Mesenchymal stem cell (in vitro differentiated cells and primary cell): ENCODE results near the gene ZDHHC14.

Experiments used
- DNase-seq: peaks from one replicate; pipeline ENCODE4 v3.0.0-alpha.2; 2013
- H2AFZ ChIP-seq: one replicate; pipeline ENCODE4 v1.6.1; 2013; ENCODE audit warnings: low read depth, mild to moderate bottlenecking, control low read depth, inconsistent platforms, low read length, moderate library complexity
- H2AK5ac ChIP-seq: 2 replicates; pipeline ENCODE4 v1.6.1; 2013; ENCODE audit warnings: low read length, moderate library complexity, mild to moderate bottlenecking, inconsistent platforms; ENCODE audit not compliant: severe bottlenecking
- H2BK120ac ChIP-seq: one replicate; pipeline ENCODE4 v1.6.1; 2013; ENCODE audit warnings: low read depth, mild to moderate bottlenecking, inconsistent platforms, low read length, moderate library complexity
- H2BK12ac ChIP-seq, 2 experiments: one replicate each; pipeline ENCODE4 v1.6.1; 2013; ENCODE audit warnings: inconsistent platforms in 2 of 2, low read length in 2 of 2, mild to moderate bottlenecking in 2 of 2, moderate library complexity in 2 of 2, control low read depth in 1 of 2
- H2BK15ac ChIP-seq: one replicate; pipeline ENCODE4 v1.6.1; 2013; ENCODE audit warnings: mild to moderate bottlenecking, low read depth, inconsistent platforms; ENCODE audit not compliant: poor library complexity, severe bottlenecking
- H2BK5ac ChIP-seq: 2 replicates; pipeline ENCODE4 v1.6.1; 2013; ENCODE audit warnings: low read depth, mild to moderate bottlenecking, low read length, control low read depth, inconsistent platforms; ENCODE audit not compliant: poor library complexity, severe bottlenecking
- H3K14ac ChIP-seq, 2 experiments: one replicate each; pipeline ENCODE4 v1.6.1; 2013; ENCODE audit warnings: inconsistent platforms in 2 of 2, low read length in 2 of 2, control low read depth in 1 of 2, mild to moderate bottlenecking in 1 of 2, moderate library complexity in 1 of 2
- H3K18ac ChIP-seq, 2 experiments: one replicate each; pipeline ENCODE4 v1.6.1; 2013; ENCODE audit warnings: inconsistent platforms in 2 of 2, low read length in 2 of 2, control low read depth in 1 of 2, low read depth in 1 of 2, mild to moderate bottlenecking in 1 of 2
- H3K23ac ChIP-seq, 2 experiments: one replicate each; pipeline ENCODE4 v1.6.1; 2013; ENCODE audit warnings: inconsistent platforms in 2 of 2, low read length in 2 of 2, mild to moderate bottlenecking in 2 of 2, moderate library complexity in 2 of 2, control low read depth in 1 of 2
- H3K27ac ChIP-seq: 2 replicates; pipeline ENCODE4 v1.5.1; 2013; ENCODE audit warnings: mild to moderate bottlenecking, moderate library complexity, low read length, control low read depth, inconsistent platforms; ENCODE audit not compliant: poor library complexity, severe bottlenecking
- H3K27me3 ChIP-seq, 2 experiments: 2 replicates each; pipeline versions ENCODE4 v1.6.1 to v1.7.0; 2013; ENCODE audit warnings: low read length in 2 of 2, mild to moderate bottlenecking in 2 of 2, moderate library complexity in 2 of 2, control low read depth in 1 of 2, inconsistent platforms in 1 of 2; ENCODE audit not compliant: control insufficient read depth in 1 of 2, insufficient read depth in 1 of 2
- H3K36me3 ChIP-seq, 2 experiments: 2 replicates each; pipeline versions ENCODE4 v1.6.1 to v1.7.0; 2013; ENCODE audit warnings: low read length in 2 of 2, control low read depth in 1 of 2, inconsistent platforms in 1 of 2, low read depth in 1 of 2, mild to moderate bottlenecking in 1 of 2; ENCODE audit not compliant: insufficient read depth in 2 of 2, control insufficient read depth in 1 of 2
- H3K4ac ChIP-seq, 2 experiments: one replicate each; pipeline ENCODE4 v1.6.1; 2013; ENCODE audit warnings: inconsistent platforms in 2 of 2, low read length in 2 of 2, mild to moderate bottlenecking in 2 of 2, moderate library complexity in 2 of 2, control low read depth in 1 of 2, low read depth in 1 of 2
- H3K4me1 ChIP-seq: 2 replicates; pipeline ENCODE4 v1.6.1; 2013; ENCODE audit warnings: low read depth, low read length, control low read depth; ENCODE audit not compliant: control insufficient read depth, insufficient read depth
- H3K4me2 ChIP-seq: 2 replicates; pipeline ENCODE4 v1.6.1; 2013; ENCODE audit warnings: low read length, mild to moderate bottlenecking, inconsistent platforms; ENCODE audit not compliant: poor library complexity, severe bottlenecking
- H3K4me3 ChIP-seq, 2 experiments: 2 replicates each; pipeline versions ENCODE4 v1.5.1 to v1.7.0; 2013; ENCODE audit warnings: low read length in 2 of 2, mild to moderate bottlenecking in 2 of 2, control low read depth in 1 of 2, low read depth in 1 of 2; ENCODE audit not compliant: insufficient read depth in 1 of 2
- H3K79me1 ChIP-seq: replicated peaks from 2 replicates; pipeline ENCODE4 v1.6.1; 2013; ENCODE audit warnings: mild to moderate bottlenecking, control low read depth, low read length, inconsistent platforms; ENCODE audit not compliant: poor library complexity, severe bottlenecking
- H3K9ac ChIP-seq: 2 replicates; pipeline ENCODE4 v1.7.0; 2013; ENCODE audit warnings: mild to moderate bottlenecking, low read length, moderate library complexity
- H3K9me3 ChIP-seq: 2 replicates; pipeline ENCODE4 v1.7.0; 2013; ENCODE audit warnings: mild to moderate bottlenecking, low read length; ENCODE audit not compliant: control insufficient read depth
- H4K8ac ChIP-seq: one replicate; pipeline ENCODE4 v1.6.1; 2013; ENCODE audit warnings: inconsistent platforms, mild to moderate bottlenecking, low read length, moderate library complexity
- H4K91ac ChIP-seq: one replicate; pipeline ENCODE4 v1.6.1; 2013; ENCODE audit warnings: mild to moderate bottlenecking, low read length, inconsistent platforms
- WGBS: methylation state at CpG from one replicate; pipeline ENCODE4 v1.1.7; 2013; ENCODE audit warnings: mixed read lengths; 5-methylcytosine and 5-hydroxymethylcytosine counted together

The ZDHHC14 gene

GRCh38 chr6:157663261-157663660 lies 282.3 kb downstream of the ZDHHC14 start:
- Histone ChIP-seq H3K79me1 (no peaks in the 10 kb centered on the region), H2BK5ac (no peak overlapping the region), H3K27ac (no peak overlapping the region), H2AFZ (no peak overlapping the region), H2BK120ac (no peak overlapping the region), H4K91ac (no peak overlapping the region), H3K9ac (no peak overlapping the region), H3K14ac (no peak overlapping the region), H3K36me3 (peaks cover 0 to 6% of the 10 kb centered on the region in 2 experiments), H3K27me3 (peaks cover 0 to 3% of the 10 kb centered on the region in 2 experiments), H3K9me3 (no peaks in the 10 kb centered on the region), H3K18ac (no peak overlapping the region), H3K4me2 (no peak overlapping the region), H3K4ac (no peak overlapping the region), H3K4me1 (peaks cover 3% of the 10 kb centered on the region), H2BK12ac (no peak overlapping the region), H4K8ac (no peak overlapping the region), H3K4me3 (no peak overlapping the region), H2BK15ac (no peak overlapping the region), H3K23ac (no peak overlapping the region), H2AK5ac (no peak overlapping the region)
- no peak for DNase-seq
- 95% methylated on average over 5 of the region's 5 CpGs for WGBS

GRCh38 chr6:157665180-157665579 lies 284.2 kb downstream of the ZDHHC14 start:
- H3K4ac ChIP-seq: peak overlapping the region in 1 of 2 experiments; percentile 9
- H3K23ac ChIP-seq: no peak overlapping the region
- no peaks in the 10 kb centered on the region for H3K79me1 ChIP-seq
- no peak overlapping the region for H3K9ac ChIP-seq
- no peak overlapping the region for H3K4me2 ChIP-seq
- no peak overlapping the region for H2BK12ac ChIP-seq
- DNase-seq: no peak
- H2AFZ ChIP-seq: no peak overlapping the region
- peaks cover 0 to 6% of the 10 kb centered on the region in 2 experiments for H3K36me3 ChIP-seq
- no peak overlapping the region for H3K27ac ChIP-seq
- no peaks in the 10 kb centered on the region for H3K9me3 ChIP-seq
- peaks cover 6% of the 10 kb centered on the region for H3K4me1 ChIP-seq
- no peak overlapping the region for H3K14ac ChIP-seq
- no peak overlapping the region for H2BK5ac ChIP-seq
- H4K91ac ChIP-seq: no peak overlapping the region
- no peak overlapping the region for H2AK5ac ChIP-seq
- no peak overlapping the region for H3K4me3 ChIP-seq
- H2BK120ac ChIP-seq: no peak overlapping the region
- H3K18ac ChIP-seq: no peak overlapping the region
- peak overlapping the region; percentile 48 for H4K8ac ChIP-seq
- H2BK15ac ChIP-seq: no peak overlapping the region
- WGBS: 57% methylated on average over 2 of the region's 3 CpGs
- peaks cover 0 to 3% of the 10 kb centered on the region in 2 experiments for H3K27me3 ChIP-seq

- H3K79me1 ChIP-seq: no peaks in the 10 kb centered on the region
- no peaks in the 10 kb centered on the region for H3K9me3 ChIP-seq
- peak overlapping the region; percentile 75 for H3K9ac ChIP-seq
- no peak for DNase-seq
- H3K4ac ChIP-seq: no peak overlapping the region
- H3K27me3 ChIP-seq: peaks cover 0 to 3% of the 10 kb centered on the region in 2 experiments
- no peak overlapping the region for H3K18ac ChIP-seq
- no peak overlapping the region for H2BK5ac ChIP-seq
- no peak overlapping the region for H4K8ac ChIP-seq
- H3K36me3 ChIP-seq: peaks cover 0 to 3% of the 10 kb centered on the region in 2 experiments
- H3K4me3 ChIP-seq: no peak overlapping the region
- no peak overlapping the region for H3K14ac ChIP-seq
- H2AFZ ChIP-seq: no peak overlapping the region
- H3K4me1 ChIP-seq: peaks cover 6% of the 10 kb centered on the region
- no peak overlapping the region for H2BK120ac ChIP-seq
- no peak overlapping the region for H3K23ac ChIP-seq
- H3K4me2 ChIP-seq: no peak overlapping the region
- H4K91ac ChIP-seq: no peak overlapping the region
- 33% methylated on average over 1 of the region's 3 CpGs for WGBS
- H2BK15ac ChIP-seq: no peak overlapping the region
- H2BK12ac ChIP-seq: no peak overlapping the region
- H2AK5ac ChIP-seq: no peak overlapping the region
- no peak overlapping the region for H3K27ac ChIP-seq
Observed at GRCh38 chr6:157666729-157667128, 285.7 kb downstream of the ZDHHC14 start.

GRCh38 chr6:157667211-157668008 lies 286.4 kb downstream of the ZDHHC14 start:
- no peak overlapping the region for H3K27ac ChIP-seq
- no peak overlapping the region for H2AFZ ChIP-seq
- H3K4me1 ChIP-seq: peaks cover 6% of the 10 kb centered on the region
- H3K18ac ChIP-seq: no peak overlapping the region
- H3K23ac ChIP-seq: no peak overlapping the region
- peak overlapping the region; percentile 75 for H3K9ac ChIP-seq
- no peak overlapping the region for H4K8ac ChIP-seq
- H2BK120ac ChIP-seq: no peak overlapping the region
- H3K79me1 ChIP-seq: no peaks in the 10 kb centered on the region
- H4K91ac ChIP-seq: no peak overlapping the region
- H3K4me2 ChIP-seq: no peak overlapping the region
- H3K14ac ChIP-seq: no peak overlapping the region
- H2BK12ac ChIP-seq: no peak overlapping the region
- no peak overlapping the region for H3K4me3 ChIP-seq
- peaks cover 0 to 3% of the 10 kb centered on the region in 2 experiments for H3K36me3 ChIP-seq
- peaks cover 0 to 3% of the 10 kb centered on the region in 2 experiments for H3K27me3 ChIP-seq
- 30% methylated on average over 10 of the region's 11 CpGs for WGBS
- no peak overlapping the region for H2BK5ac ChIP-seq
- no peak overlapping the region for H3K4ac ChIP-seq
- DNase-seq: peak; percentile 70
- H2BK15ac ChIP-seq: no peak overlapping the region
- H3K9me3 ChIP-seq: no peaks in the 10 kb centered on the region
- no peak overlapping the region for H2AK5ac ChIP-seq
